Measurements from ENCODE around the gene SEC14L6.
"Not testable (repeated sequence)": the region's sequence is repeated elsewhere in the genome, so short reads cannot be mapped to it uniquely, and the experiment has no call there.

SEC14L6 gene

DNA sequence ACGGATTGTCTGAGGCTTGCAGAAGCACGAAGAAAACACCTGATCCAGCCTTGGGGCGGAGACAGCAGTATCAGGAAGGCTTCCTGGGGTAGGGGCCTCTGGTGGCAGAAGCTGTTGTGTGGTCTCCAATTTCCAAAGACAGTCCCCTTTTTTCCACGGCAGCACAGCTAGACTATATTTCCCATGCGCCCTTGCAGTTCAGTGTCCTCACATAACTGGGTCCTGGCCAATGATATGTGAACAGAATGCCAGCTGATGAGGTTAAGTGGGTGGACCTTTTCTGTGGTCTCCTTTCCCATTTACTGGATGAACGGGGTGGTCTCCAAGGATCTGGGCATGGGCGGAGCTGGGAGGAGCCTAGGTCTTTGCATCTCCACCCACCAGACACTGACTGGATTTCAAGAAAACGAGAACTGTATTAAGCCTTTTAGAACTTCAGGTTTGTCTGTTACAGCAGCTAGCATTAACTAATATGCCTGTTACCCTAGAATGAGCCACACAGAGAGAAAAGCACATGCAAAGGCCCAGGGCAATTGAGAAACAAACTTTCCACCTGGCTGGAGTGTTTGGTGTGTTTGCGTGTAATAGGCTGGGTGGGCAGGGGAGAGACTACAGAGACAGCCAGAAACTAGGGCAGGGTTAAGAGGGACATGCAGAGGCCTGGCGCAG, 21.7 kb upstream of the SEC14L6 start:
- peak in 1 of 10 donors; percentile 29 for DNase-seq
- intact Hi-C loops (cut with DNase I): no loop called here

DNA sequence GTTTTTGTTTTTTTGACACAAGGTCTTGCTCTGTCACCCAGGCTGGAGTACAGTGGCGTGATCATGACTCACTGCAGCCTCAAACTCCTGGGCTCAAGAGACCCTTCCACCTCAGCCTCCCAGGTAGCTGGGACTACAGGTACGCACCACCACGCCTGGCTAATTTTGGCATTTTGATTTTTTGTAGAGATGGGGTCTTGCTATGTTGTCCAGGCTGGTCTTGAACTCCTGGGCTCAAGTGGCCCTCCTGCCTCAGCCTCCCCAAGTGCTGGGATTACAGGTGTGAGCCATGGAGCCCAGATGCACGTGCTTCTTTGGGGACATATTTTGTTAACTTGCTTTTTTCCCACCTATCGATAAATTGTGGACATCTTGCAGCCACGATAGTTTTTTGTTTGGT, 20.7 kb upstream of the SEC14L6 start:
- intact Hi-C loops (cut with DNase I); DNase-seq: not testable (repeated sequence)

DNA sequence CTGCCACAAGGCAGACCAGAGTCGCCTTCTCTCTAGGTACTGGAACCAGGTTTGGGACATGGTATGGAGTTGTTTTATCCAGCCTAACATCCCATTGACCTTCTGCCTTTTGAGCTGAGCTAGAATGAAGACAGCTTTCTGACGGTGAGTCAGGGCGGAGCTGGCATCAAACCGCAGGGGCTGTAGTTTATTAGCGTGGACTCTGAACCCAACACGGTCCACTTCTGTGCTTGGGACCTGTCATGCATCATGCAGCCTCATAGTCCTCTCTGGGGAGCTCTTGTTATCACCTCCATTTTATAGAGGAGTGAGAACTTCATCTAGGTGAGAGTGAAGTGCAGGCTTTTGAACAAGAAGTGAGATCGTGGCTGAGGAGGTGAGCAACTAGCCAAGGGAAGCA, 19.6 kb upstream of the SEC14L6 start:
- no peak for DNase-seq
- intact Hi-C loops (cut with DNase I): no loop called here

DNA sequence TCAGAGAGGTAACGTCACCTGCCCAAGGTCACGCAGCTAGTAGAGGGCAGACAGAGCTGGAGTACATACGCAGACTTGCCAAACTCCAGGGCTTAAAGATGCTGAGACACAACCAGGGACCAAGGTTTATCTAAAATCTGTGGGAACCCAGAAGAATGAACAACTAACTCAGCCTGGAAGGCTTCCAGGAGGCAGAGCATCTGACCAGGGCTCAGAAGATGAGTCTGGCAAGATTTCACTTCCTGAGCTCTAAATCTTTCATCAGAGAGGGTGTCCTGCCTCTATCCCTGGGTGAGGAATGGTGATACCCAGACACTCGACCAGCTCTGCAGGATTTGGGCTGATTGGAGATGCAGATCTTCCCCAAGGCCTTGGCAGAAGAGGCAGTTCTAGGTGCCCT, 18.8 kb upstream of the SEC14L6 start:
- intact Hi-C loops (cut with DNase I): no loop called here
- no peak for DNase-seq

- peak in 2 of 10 donors; percentile 9 to 33 for DNase-seq
- intact Hi-C loops (cut with DNase I): no loop called here
These were observed 18.2 kb upstream of the SEC14L6 start for GRCh38 chr22:30564761-30565119.

- intact Hi-C loops (cut with DNase I): no loop called here
- peak in 2 of 10 donors; percentile 9 to 52 for DNase-seq
These were observed 17.7 kb upstream of the SEC14L6 start for GRCh38 chr22:30564045-30564760.

GRCh38 chr22:30562366-30562765, 15.8 kb upstream of the SEC14L6 start:
- intact Hi-C loops (cut with DNase I): no loop called here
- no peak for DNase-seq

GRCh38 chr22:30561402-30562189, 15.1 kb upstream of the SEC14L6 start:
- intact Hi-C loops (cut with DNase I): no loop called here

GRCh38 chr22:30560643-30561202, 14.2 kb upstream of the SEC14L6 start:
- intact Hi-C loops (cut with DNase I); DNase-seq: not testable (repeated sequence)

More at GRCh38 chr22:30561402-30562189, 15.1 kb upstream of the SEC14L6 start:
- no peak for DNase-seq

DNA sequence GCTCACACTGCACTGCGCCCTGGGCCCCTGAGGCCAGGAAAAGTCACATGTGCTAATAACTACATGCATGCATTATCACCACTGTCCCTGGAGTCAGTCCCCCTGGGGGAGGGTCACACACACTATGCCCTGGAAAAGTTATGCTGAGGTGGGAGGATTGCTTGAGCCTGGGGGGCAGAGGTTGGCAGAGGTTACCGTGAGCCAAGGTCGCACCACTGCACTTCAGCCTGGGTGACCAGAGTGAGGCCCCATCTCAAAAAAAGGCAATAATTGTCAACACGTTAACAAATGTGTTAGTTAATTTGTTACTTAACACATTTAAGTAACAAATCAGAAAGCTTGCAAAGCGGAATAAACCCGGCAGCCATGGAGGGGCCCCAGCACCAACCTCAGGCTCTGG, 13.3 kb upstream of the SEC14L6 start:
- intact Hi-C loops (cut with DNase I): no loop called here
- DNase-seq: no peak

GRCh38 chr22:30557243-30557642, 10.7 kb upstream of the SEC14L6 start:
- DNase-seq: no peak
- intact Hi-C loops (cut with DNase I): no loop called here

- intact Hi-C loops (cut with DNase I): no loop called here
- DNase-seq: no peak
These were observed 9.8 kb upstream of the SEC14L6 start for GRCh38 chr22:30556388-30556787.

- no peak for DNase-seq
- intact Hi-C loops (cut with DNase I): no loop called here
These were observed 9.0 kb upstream of the SEC14L6 start for GRCh38 chr22:30555282-30556210.

GRCh38 chr22:30553971-30554370, 7.4 kb upstream of the SEC14L6 start:
- intact Hi-C loops (cut with DNase I): no loop called here
- no peak for DNase-seq

DNA sequence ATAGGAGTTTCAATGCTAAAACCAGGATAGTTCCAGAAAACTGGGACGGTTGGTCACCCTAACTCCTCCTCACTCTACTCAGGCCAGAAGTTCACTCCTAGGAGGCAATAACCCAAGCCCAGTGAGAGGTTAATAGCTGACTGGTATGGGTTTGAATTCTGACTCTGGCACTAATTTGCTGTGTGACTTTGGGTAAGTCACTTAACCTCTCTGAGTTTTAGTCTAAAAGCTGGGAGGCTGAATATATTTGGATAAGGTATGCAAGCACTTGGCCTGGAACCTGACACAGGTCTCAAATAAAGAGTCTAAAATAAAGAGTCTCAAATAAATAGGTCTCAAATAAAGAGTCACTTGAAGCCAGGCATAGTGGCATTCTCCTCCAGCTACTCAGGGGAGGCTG, 6.2 kb upstream of the SEC14L6 start:
- intact Hi-C loops (cut with DNase I): no loop called here
- DNase-seq: no peak

GRCh38 chr22:30551813-30552212, 5.3 kb upstream of the SEC14L6 start:
- DNase-seq; intact Hi-C loops (cut with DNase I): not testable (repeated sequence)

- DNase-seq: peak in 1 of 10 donors; percentile 5
- intact Hi-C loops (cut with DNase I): no loop called here
These were observed 647 bp upstream of the SEC14L6 start for GRCh38 chr22:30547188-30547587.

DNA sequence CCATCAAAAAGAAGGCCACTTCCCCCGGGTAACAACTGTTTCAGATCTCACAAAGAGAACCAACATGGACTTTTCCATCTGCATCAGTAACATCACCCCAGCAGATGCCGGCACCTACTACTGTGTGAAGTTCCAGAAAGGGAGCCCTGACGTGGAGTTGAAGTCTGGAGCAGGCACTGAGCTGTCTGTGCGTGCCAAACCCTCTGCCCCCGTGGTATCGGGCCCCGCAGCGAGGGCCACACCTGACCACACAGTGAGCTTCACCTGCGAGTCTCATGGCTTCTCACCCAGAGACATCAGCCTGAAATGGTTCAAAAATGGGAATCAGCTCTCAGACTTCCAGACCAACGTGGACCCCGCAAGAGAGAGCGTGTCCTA, 3.7 kb downstream of the SEC14L6 start:
- peak in 1 of 10 donors; percentile 51 for DNase-seq
- intact Hi-C loops (cut with DNase I): no loop called here

GRCh38 chr22:30541961-30542810, 4.4 kb downstream of the SEC14L6 start:
- DNase-seq: peak in 3 of 10 donors; percentile 21 to 76 (median 72)
- intact Hi-C loops (cut with DNase I): no loop called here

Data from posterior cingulate gyrus (tissue), 11 donors.